Measurements from ENCODE around the gene TMTC4.
A peak's percentile ranks its signal among the peaks of the same experiment; 100 is the strongest.
"Not testable (repeated sequence)": the region's sequence is repeated elsewhere in the genome, so short reads cannot be mapped to it uniquely, and the experiment has no call there.

Gene TMTC4

GRCh38 chr13:100581030-100581429 is 93.6 kb downstream of the TMTC4 start:
- DNase-seq: no peak

GRCh38 chr13:100580045-100580444 is 94.5 kb downstream of the TMTC4 start:
- no peak for DNase-seq

GRCh38 chr13:100577239-100577638 is 97.4 kb downstream of the TMTC4 start:
- not testable (repeated sequence) for DNase-seq

- DNase-seq: peak; percentile 70
Measured at GRCh38 chr13:100573121-100573520, 101.5 kb downstream of the TMTC4 start.

GRCh38 chr13:100566543-100566942 is 108.1 kb downstream of the TMTC4 start:
- DNase-seq: no peak

GRCh38 chr13:100565286-100565685 is 109.3 kb downstream of the TMTC4 start:
- DNase-seq: no peak

GRCh38 chr13:100564444-100565223 is 110.0 kb downstream of the TMTC4 start:
- no peak for DNase-seq

GRCh38 chr13:100563779-100564178 is 110.8 kb downstream of the TMTC4 start:
- DNase-seq: no peak

- DNase-seq: no peak
Measured at GRCh38 chr13:100561599-100562204, 112.9 kb downstream of the TMTC4 start.

GRCh38 chr13:100561158-100561499 is 113.5 kb downstream of the TMTC4 start:
- DNase-seq: no peak

GRCh38 chr13:100560498-100561157 is 114.0 kb downstream of the TMTC4 start:
- no peak for DNase-seq

- no peak for DNase-seq
Measured at GRCh38 chr13:100559886-100560285, 114.7 kb downstream of the TMTC4 start.

Data from RPMI8226 (cell line).